ENCODE results near the gene UTP25. TPM values are rescaled to one million over a fixed set of nuclear protein-coding genes. Genes with fewer than 3 reads are reported as not detected.
"Not testable (repeated sequence)": the region's sequence is repeated elsewhere in the genome, so short reads cannot be mapped to it uniquely, and the experiment has no call there.

The UTP25 gene
- total RNA-seq, 1 donor from 2014 or later = 4.1 TPM

GRCh38 chr1:209884665-209885117, 56.9 kb downstream of the UTP25 start:
- intact Hi-C loops (cut with DNase I) = no loop called here
- DNase-seq (ENCODE audit: low spot score) = no peak

DNA sequence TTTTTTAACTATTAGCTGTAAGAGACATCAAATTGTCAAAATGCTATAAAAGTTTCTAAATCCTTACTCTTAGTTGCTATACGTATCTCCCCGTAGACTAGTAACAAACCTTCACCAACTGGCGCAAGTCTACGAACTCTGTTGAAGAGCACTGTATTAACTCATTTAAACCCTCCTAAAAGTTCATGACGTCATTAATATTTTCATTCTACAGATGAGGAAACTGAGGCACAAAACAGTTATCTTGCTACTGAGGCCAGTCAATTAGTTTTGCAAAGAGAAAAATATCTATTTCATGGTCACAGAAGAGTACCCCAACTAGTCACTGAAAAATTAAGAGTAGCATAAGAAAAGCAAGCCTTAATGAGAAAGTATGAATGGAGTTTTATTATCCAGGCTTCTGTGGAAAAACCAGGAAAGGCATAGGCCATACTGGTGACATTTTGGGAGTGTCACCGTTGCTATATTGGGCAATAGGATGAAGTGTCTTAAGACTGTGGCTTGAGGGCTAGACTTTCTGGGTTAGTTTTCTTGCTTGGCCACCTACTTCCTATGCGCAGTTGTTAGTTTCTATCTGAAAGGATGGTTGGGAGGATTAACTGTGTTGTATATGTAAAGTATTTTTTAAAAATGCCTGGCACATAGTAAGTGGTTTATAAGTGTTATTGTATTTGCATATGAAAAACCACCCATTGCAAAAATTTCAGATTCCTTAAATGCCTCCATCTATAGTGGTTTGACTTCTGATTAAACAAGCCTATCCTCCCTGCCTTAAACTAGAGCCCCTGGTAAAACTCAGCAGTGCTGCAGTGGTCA, 57.8 kb downstream of the UTP25 start:
- intact Hi-C loops (cut with DNase I) = no loop called here
- no peak for DNase-seq (ENCODE audit: low spot score)

DNA sequence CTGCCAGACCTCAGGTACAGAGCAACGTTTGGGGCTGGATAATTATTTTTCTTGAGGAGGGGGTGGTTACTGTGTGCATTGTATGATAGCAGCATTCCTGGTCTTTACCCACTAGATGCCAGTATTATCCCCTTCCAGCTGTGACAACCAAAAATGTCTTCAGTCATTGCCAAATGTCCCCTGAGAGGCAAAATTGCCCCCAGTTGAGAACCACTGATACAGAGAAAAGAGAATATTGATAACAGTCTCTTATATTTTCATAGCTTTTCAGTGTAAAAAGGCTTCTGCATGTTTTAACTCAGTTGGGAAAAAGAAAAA, 58.4 kb downstream of the UTP25 start:
- intact Hi-C loops (cut with DNase I) = no loop called here
- no peak for DNase-seq (ENCODE audit: low spot score)

GRCh38 chr1:209888291-209889076, 60.7 kb downstream of the UTP25 start:
- DNase-seq (ENCODE audit: low spot score); intact Hi-C loops (cut with DNase I): not testable (repeated sequence)

- DNase-seq (ENCODE audit: low spot score) = no peak
- intact Hi-C loops (cut with DNase I) = no loop called here
Observed at GRCh38 chr1:209889077-209889418, 61.3 kb downstream of the UTP25 start.

DNA sequence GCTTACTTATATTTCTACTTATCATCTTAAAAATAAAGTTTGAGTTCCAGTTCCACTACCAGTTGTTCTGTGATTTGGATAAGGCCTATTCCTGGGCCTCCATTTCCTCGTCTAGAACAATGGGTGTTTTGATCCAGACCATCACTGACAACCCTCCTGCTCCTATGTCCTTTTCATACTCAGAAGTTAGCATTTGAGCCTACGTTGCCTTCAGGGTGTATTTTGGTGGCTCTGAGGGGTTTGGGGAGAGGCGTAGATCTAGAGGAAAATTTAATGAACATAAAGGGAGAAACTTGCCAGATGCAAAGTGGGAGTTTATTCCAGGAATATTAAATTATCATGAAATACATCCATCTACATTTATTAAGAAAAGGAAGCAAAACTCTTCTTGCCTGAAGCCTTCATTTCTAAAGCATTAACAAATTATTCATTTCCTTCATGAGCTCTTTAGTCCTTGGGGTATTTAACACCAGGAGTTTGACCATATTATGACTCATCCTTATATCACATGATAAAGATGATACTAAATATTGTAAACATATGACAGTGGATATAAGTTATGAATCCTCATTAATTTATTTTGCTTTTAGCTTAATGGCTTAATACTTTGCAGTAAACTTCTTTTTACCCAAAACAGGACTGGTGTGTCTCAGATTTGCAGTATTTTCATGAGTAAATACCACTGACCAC, 63.0 kb downstream of the UTP25 start:
- DNase-seq (ENCODE audit: low spot score) = no peak
- intact Hi-C loops (cut with DNase I) = no loop called here

DNA sequence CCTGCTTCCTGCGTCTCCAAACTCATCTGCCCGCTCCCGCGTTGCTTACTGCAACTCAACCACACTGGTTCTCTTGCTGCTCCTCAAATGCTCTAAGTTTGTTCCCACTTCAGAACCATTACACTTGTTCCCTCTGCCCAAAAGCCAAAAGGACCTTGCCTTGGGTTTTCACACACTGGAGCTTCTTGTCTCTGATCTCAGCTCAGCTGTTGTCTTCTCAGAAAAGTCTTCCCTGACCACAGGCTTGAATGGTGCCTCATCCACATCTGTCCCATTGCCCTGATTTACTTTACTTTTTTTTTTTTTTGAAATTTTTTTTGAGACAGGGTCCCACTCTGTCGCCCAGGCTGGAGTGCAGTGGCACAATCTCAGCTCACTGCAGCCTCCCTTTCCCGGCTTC, 66.0 kb downstream of the UTP25 start:
- intact Hi-C loops (cut with DNase I) = no loop called here
- no peak for DNase-seq (ENCODE audit: low spot score)

- intact Hi-C loops (cut with DNase I) = no loop called here
- no peak for DNase-seq (ENCODE audit: low spot score)
Observed at GRCh38 chr1:209895709-209896108, 67.9 kb downstream of the UTP25 start.

- intact Hi-C loops (cut with DNase I) = no loop called here
- DNase-seq (ENCODE audit: low spot score) = no peak
Observed at GRCh38 chr1:209896346-209896745, 68.6 kb downstream of the UTP25 start.

DNA sequence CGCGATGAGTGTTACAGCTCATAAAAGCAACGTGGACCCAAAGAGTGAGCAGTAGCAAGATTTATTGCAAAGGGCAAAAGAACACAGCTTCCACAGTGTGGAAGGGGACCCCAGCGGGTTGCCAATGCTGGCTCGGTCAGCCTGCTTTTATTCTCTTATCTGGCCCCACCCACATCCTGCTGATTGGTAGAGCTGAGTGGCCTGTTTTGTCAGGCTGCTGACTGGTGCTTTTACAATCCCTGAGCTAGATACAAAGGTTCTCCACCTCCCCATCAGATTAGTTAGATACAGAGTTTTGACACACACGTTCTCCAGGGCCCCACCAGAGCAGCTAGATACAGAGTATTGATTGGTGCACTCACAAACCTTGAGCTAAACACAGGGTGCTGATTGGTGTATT, 70.5 kb downstream of the UTP25 start:
- DNase-seq (ENCODE audit: low spot score); intact Hi-C loops (cut with DNase I): not testable (repeated sequence)

GRCh38 chr1:209898851-209899250, 71.1 kb downstream of the UTP25 start:
- intact Hi-C loops (cut with DNase I); DNase-seq (ENCODE audit: low spot score): not testable (repeated sequence)

- intact Hi-C loops (cut with DNase I) = no loop called here
Observed at GRCh38 chr1:209899948-209900347, 72.2 kb downstream of the UTP25 start.

GRCh38 chr1:209900734-209901133, 73.0 kb downstream of the UTP25 start:
- no peak for DNase-seq (ENCODE audit: low spot score)
- intact Hi-C loops (cut with DNase I) = no loop called here

More at GRCh38 chr1:209899948-209900347, 72.2 kb downstream of the UTP25 start:
- DNase-seq (ENCODE audit: low spot score) = no peak

DNA sequence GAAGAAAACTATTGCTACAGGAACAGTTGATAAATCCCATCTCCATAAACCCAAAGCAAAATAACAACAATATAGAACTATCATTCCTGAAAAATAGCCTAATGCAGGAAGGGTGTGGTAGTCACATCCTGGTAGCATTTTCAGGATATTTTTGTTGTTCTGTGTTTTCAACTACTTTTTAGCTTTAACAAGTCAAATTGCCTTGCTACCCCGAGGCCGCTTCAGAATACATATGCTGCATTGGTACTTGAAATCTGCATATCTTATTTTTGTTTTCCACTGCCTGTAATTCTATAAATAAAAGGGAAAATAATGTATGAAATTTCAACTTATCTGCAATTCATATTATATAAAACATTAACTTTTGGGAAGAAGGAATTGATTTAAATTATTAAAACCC, 73.4 kb downstream of the UTP25 start:
- intact Hi-C loops (cut with DNase I) = no loop called here

DNA sequence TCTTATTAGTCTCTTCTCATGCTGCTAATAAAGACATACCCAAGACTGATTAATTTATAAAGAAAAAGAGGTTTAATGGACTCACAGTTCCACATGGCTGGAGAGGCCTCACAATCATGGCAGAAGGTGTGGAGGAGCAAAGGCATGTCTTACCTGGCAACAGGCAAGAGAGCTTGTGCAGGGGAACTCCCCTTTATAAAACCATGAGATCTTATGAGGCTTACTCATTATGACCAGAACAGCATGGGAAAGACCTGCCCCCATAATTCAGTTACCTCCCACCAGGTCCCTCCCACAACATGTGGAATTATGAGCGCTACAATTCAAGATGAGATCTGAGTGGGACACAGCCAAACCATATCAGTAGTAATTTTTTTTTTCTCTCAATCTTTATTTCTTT, 77.0 kb downstream of the UTP25 start:
- intact Hi-C loops (cut with DNase I) = not testable (repeated sequence)

More for the DNA sequence above, 73.4 kb downstream of the UTP25 start:
- DNase-seq (ENCODE audit: low spot score) = no peak

More for the DNA sequence above, 77.0 kb downstream of the UTP25 start:
- not testable (repeated sequence) for DNase-seq (ENCODE audit: low spot score)

Other genes with a start within 250 kb of the UTP25 start
- not detected for gene CAMK1G, start 244.3 kb upstream of the UTP25 start, total RNA-seq
- 3.6 TPM for gene LAMB3, start 175.5 kb upstream of the UTP25 start, total RNA-seq
- gene G0S2, start 152.6 kb upstream of the UTP25 start, total RNA-seq = 246 TPM
- 15.0 TPM for gene HSD11B1, start 123.1 kb upstream of the UTP25 start, total RNA-seq
- 1.00 TPM for gene TRAF3IP3, start 71.9 kb upstream of the UTP25 start, total RNA-seq
- gene C1orf74, start 43.4 kb upstream of the UTP25 start, total RNA-seq = 1.6 TPM
- 34.0 TPM for gene IRF6, start 21.8 kb upstream of the UTP25 start, total RNA-seq
- 0.03 TPM for gene SYT14, start 110.2 kb downstream of the UTP25 start, total RNA-seq